ENCODE measurements around the gene TIAM1.

The TIAM1 gene

GRCh38 chr21:31135531-31136184 is 208.4 kb downstream of the TIAM1 start:
- no peak for DNase-seq (ENCODE audit: low read depth in 3 of 3)

- DNase-seq (ENCODE audit: low read depth in 3 of 3), result no peak
Observed at GRCh38 chr21:31133243-31133830, 210.7 kb downstream of the TIAM1 start.

DNA sequence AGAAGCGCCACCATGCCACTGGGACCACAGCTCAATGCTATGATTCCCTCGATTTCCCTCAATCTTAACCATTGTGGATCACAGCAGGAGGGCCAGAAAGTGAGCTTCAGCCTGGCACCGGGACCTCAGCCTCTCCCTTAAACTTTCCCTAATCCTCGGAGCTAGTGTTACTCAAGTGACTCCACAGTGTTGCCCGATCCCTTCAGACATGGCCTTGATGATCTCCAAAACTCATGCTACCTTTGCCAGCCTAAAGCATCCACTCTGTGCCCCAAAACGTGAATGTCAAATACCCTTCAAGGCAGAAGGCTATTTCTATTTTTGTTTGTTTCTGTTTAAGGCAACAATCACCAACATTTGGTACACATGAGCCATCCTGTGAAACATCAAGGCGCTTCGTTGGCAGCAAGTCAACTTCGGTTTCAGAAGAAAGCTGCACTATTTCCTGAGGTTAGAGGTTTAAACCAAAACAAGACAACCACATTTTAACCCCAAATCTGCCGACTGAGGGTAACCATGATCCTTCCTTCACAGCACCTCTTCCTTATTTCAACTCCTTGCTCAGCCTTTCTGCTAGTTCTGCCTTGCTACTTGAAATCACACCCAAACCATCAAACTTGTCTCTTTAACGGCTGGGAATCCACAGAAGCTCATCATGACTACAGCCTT is 211.4 kb downstream of the TIAM1 start:
- peak; percentile 38 to 53 (median 52) for DNase-seq (ENCODE audit: low read depth in 3 of 3)

GRCh38 chr21:31130821-31131220 is 213.2 kb downstream of the TIAM1 start:
- DNase-seq (ENCODE audit: low read depth in 3 of 3), result no peak

- no peak for DNase-seq (ENCODE audit: low read depth in 3 of 3)
Observed at GRCh38 chr21:31128234-31128633, 215.8 kb downstream of the TIAM1 start.

GRCh38 chr21:31124010-31124409 is 220.1 kb downstream of the TIAM1 start:
- no peak for DNase-seq (ENCODE audit: low read depth in 3 of 3)

DNA sequence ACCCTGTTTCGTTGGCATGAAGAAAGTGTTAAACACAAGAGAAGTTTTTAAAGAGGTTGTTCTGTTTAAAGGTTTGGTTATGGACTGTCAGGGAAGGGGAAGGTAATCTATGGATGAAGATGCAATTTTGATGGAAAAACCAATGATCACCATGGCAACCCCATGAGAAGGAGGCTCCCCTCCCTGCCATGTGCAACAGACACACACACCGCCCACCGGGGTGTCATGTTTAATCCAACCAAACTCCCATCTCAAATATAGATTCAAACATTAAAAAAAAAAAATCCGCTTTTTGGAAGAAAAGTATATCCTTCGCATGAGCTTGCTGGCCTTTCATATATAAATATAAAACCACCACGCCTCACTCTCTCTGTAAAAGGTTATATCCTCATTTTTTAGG is 224.9 kb downstream of the TIAM1 start:
- DNase-seq (ENCODE audit: low read depth in 3 of 3), result no peak

- no peak for DNase-seq (ENCODE audit: low read depth in 3 of 3)
Observed at GRCh38 chr21:31117128-31117916, 226.7 kb downstream of the TIAM1 start.

DNA sequence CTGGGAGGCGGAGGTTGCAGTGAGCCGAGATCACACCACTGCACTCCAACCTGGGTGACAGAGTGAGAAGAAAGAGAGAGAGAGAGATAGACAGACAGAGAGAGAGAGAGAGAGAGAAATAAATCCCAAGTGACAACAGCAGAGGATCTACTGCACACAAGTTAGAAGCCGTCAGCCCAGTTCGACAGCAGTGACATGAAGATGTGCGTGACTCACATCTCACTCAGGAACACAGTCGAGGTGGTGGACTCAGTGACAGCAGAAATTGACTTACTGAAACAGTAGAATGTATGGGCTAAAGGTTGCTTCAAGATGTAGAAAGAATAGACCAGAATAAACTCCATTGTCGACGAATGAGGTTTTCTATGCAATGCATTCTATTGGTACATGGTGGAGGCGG is 228.8 kb downstream of the TIAM1 start:
- no peak for DNase-seq (ENCODE audit: low read depth in 3 of 3)

- DNase-seq (ENCODE audit: low read depth in 3 of 3), result no peak
Observed at GRCh38 chr21:31111093-31111492, 233.0 kb downstream of the TIAM1 start.

DNA sequence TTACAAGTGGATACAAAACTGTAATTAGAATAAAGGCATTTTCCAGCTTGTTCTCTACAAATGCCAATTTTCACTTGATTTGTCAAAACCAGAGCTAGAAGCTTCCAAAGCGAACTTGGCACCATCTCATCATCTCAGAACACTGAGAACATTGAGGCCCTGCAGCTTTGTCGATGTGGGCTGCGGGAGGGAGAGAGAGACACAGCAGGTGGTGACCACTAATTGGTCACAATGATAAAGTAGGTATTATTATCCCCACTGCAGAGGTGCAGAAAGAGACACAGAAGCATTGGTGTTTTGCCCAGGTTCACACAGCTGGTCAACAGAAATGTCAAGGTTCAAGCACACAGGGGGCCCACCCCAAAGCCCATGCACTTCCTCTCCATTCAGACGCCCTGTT is 233.6 kb downstream of the TIAM1 start:
- DNase-seq (ENCODE audit: low read depth in 3 of 3), result no peak

- DNase-seq (ENCODE audit: low read depth in 3 of 3), result no peak
Observed at GRCh38 chr21:31107871-31108270, 236.2 kb downstream of the TIAM1 start.

DNA sequence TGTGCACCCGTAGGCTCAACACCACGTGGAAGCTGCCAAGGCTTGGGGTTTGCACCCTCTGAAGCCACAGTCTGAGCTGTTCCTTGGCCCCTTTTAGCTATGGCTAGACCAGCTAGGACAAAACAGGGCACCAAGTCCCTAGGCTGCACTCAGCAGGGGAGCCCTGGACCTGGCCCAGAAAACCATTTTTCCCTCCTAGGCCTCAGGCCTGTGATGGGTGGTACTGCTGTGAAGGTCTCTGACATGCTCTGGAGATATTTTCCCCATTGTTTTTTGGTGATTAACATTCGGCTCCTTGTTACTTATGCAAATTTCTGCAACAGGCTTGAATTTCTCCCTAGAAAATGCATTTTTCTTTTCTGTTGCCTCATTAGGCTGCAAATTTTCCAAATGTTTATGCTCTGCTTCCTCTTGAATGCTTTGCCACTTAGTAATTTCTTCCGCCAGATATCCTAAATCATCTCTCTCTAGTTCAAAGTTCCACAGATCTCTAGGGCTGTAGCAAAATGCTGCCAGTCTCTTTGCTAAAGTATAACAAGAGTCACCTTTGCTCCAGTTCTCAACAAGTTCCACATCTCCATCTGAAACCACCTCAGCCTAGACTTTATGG is 236.8 kb downstream of the TIAM1 start:
- DNase-seq (ENCODE audit: low read depth in 3 of 3), result no peak

- DNase-seq (ENCODE audit: low read depth in 3 of 3), result no peak
Observed at GRCh38 chr21:31103571-31104265, 240.3 kb downstream of the TIAM1 start.

DNA sequence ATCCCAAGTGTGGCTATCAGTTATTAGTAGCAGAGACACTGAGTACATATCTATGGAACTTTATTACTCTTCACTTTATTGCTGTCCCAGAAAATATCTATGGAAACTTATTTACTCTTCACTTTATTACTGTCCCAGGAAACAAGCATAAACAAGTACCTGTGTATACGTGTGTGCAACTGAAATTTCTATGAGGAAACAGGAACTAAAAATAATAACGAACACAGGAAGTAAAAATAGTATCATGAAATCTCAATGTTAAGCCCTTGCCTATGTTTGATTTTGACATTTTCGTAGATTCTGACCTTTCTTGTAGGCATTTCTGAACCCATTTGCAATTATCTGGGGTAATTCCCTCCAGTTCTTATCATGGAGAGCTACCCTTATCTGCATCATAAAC is 240.9 kb downstream of the TIAM1 start:
- no peak for DNase-seq (ENCODE audit: low read depth in 3 of 3)

DNA sequence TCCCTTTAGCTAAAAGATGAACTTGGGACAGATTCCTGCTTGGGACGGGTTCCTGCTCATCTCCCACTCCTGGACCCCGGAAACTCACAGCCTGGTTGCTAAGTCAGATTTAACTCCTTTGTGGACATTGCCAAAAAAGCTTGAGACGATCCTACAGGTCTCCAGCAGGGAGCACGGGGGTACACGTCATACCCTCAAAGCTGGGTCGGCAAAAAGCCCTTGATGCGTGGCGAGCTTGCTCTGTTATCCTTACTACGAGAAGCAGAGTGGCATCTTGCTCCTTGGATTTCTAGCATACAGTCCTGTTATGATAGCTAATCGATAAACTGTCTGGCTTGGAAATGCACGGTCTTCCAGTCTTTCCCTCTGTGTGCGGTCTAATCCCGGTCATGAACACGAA is 244.9 kb downstream of the TIAM1 start:
- no peak for DNase-seq (ENCODE audit: low read depth in 3 of 3)

DNA sequence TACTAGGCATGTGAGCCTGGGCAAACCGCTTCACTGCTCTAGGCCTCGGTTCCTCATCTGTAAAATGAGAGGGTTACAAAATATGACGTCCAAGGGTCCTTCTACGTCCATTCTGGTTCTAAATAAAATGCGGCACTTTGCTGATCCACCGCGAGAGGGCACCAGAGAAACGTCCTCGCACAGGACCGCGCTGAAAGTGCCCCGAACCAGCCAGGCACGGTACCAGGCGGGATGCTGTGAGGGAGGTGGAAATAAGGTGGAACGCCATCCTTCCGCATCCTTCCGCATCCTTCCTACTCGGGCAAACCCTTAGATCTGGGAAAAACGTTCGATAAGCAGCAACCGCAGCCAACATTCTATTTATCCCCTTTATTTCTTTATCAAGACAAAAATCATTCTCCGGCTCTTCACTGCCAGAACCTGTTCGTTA is 245.5 kb downstream of the TIAM1 start:
- peak; percentile 53 to 68 (median 65) for DNase-seq (ENCODE audit: low read depth in 3 of 3)

DNA sequence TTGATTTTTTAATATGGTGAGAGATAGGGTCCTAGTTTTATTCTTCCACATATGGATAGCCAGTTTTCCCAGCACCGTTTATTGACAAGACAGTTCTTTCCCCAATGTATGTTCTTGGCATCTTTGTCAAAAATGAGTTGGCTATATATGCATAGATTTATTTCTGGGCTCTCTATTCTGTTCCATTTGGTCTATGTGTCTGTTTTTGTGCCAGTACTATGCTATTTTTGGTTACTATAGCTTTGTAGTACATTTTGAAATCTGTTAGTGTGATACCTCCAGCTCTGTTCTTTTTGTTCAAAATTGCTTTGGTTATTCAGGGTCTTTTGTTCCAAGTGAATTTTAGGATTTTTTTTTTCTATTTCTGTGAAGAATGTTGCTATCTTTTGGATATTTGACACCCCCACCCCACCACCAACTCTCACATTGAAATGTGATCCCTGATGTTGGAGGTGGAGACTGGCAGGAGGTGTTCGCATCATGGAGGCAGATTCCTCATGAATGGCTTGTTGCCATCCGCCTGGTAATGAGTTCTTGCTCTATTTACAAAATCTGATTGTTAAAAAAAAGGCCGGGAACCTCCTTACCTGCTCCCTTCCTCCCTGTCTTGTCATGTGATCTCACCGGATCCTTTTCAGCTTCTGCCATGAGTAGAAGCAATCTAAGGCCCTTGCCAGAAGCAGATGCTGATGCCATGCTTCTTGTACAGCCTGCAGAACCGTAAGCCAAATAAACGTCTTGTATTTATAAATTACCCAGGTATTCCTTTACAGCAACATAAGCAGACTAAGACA is 251.0 kb downstream of the TIAM1 start:
- DNase-seq (ENCODE audit: low read depth in 3 of 3), result no peak

GRCh38 chr21:31090376-31090775 is 253.7 kb downstream of the TIAM1 start:
- DNase-seq (ENCODE audit: low read depth in 3 of 3), result no peak

DNA sequence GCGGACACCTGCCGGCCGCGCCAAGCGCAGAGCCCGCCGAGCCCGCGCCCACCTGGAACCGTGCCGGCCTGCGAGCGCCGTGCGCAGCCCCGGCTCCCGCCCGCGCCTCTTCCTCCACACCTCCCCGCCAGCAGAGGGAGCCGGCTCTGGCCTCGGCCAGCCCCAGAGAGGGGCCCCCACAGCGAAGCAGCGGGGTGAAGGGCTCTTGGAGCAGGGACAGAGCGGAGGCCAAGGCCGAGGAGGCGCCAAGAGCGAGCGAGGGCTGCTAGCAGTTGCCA is 255.6 kb downstream of the TIAM1 start:
- no peak for DNase-seq (ENCODE audit: low read depth in 3 of 3)
